ENCODE results near the gene METTL26.

METTL26 gene

DNA sequence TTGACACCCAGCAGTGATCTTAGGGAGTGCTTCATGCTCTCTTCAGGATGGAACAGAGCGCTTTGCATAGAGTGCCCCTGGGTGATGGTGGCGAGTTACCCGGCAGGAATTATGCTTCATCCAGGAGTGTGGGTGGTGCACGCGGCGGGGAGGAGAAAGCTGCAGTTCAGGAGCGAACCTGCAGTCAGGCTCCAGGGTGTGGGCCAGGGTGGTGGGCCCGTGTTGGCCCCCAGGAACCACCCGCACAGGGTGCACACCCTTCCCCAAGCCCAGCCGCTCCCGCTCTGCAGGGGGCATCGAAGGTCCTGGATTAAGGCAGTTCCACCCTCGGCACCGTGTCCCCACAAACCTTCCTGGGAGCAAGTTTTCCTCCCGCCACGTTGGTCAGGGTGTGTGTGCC is 42.3 kb downstream of the METTL26 start:
- DNase-seq, result no peak

GRCh38 chr16:593406-593805 is 42.7 kb downstream of the METTL26 start:
- DNase-seq, result peak; percentile 16

DNA sequence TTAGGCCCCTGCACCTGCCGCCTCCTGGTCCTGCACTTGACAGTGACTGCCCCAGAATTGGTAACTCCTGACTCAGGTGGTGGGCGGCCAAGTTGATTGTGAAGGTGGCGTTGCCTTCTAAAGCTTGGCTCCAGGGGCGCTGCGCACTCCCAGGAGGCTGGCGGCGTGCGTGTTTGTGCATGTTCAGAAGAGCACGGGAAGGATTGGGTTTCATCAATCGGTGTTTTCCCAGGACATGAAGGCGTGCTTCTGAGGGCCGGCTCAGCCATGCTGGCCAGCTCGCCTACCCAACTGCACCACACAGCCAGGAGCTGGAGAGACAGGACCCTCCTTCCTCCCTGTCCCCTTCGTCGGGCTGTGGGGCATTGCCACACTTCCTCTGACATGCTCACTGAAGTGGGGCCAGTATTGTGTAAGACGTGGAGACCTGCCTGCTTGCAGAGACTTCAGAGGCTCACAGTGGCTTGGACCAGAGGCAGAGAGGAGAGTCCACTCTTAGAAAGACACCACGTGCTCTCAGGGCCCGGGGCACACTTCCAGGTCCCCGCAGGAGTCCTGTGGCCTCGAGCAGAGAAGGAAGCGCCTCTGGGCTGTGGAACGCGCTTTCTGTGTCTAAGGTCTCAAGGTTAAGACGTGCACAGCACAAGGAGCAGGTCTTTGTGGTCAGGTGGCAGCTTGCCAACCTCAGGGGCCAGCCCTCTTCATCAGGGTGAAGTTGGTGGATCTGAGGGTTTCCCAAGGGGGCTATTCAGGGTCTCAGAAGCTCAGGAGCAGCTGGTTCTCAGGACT is 43.4 kb downstream of the METTL26 start:
- peak; percentile 68 for DNase-seq

GRCh38 chr16:591892-592517 is 44.1 kb downstream of the METTL26 start:
- DNase-seq, result no peak

- no peak for DNase-seq
Observed at GRCh38 chr16:591231-591630, 44.9 kb downstream of the METTL26 start.

DNA sequence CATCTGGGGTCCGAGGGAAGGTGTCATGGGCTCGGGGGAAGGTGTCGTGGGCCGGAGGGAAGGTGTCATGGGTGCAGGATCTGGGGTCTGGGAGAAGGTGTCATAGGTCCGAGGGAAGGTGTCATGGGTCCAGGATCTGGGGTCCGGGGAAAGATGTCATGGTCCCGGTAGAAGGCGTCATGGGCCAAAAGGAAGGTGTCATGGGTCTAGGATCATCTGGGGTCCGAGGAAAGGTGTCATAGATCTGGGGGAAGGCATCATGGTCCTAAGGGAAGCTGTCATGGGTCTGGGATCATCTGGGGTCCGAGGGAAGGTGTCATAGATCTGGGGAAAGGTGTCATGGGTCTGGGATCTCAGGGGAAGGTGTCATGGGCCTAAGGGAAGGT is 45.3 kb downstream of the METTL26 start:
- DNase-seq, result no peak

DNA sequence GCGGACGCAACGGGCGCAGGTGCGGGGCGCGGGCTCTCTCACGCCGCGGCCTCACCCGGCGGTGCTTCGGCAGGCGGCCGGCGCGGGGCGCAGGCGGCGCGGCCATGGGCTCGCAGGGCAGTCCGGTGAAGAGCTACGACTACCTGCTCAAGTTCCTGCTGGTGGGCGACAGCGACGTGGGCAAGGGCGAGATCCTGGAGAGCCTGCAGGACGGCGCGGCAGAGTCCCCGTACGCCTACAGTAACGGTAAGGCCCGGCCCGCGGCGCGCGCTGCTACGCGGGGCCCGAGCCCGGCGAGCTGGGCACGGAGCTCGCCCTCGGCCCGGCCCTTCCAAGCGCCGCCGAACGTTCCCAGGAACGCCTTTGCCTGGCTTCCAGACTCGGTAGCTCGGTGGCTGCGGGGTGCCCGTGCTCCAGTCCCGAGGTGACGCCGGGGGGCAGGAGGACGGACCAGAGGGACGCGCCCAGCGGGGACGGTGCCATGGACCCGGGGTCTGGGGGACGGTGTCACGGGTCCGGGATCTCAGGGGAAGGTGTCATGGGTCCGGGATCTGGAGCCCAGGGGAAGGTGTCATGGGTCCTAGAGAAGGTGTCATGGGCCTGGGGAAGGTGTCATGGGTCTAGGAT is 45.8 kb downstream of the METTL26 start:
- no peak for DNase-seq

GRCh38 chr16:589658-590187 is 46.4 kb downstream of the METTL26 start, which contains the start of gene RAB40C:
TSS of gene RAB40C (plus strand) at chr16:590066. CDS start at chr16:590292, 226 bp downstream.
- DNase-seq, result peak; percentile 79

DNA sequence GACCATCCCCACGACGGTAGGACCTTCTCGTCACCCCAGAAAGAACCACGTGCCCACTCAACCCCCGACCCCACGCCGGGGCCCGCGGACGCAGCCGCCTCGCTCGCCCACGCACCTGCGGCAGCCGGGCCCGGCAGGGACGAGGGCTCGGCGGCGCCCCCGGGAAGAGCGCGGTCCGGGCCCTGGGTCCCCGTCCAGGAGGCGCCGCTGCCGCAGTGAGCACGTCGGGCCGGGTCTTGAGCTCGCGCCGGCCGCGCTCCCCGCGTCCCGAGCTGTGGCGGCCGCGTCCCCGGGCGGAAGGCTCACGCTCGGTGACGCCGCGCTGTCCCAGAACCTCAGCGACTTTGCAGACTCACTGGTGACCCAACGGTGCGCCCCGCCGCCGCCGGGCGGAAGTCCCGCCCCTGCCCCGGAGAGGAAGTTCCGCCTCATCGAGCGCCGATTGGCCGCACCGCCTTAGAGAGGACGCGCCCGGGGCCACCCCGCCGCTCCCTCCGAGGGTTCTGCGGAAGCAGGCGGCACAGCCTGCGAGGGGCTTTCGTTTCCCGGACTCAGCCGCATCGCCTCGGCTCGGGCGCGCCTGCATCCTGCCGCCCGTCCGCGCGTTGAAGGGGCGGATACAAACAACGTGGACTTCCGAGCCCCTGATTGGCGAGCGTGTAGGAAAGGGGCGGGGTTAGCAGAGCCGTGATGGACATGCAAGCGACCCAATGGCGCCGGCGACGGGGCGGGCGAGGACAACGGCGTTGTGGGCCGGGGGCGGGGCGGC is 47.0 kb downstream of the METTL26 start:
- DNase-seq, result peak; percentile 75

- DNase-seq, result peak; percentile 7
Observed at GRCh38 chr16:588639-588888, 47.5 kb downstream of the METTL26 start.

- DNase-seq, result no peak
Observed at GRCh38 chr16:586645-587590, 49.2 kb downstream of the METTL26 start.

DNA sequence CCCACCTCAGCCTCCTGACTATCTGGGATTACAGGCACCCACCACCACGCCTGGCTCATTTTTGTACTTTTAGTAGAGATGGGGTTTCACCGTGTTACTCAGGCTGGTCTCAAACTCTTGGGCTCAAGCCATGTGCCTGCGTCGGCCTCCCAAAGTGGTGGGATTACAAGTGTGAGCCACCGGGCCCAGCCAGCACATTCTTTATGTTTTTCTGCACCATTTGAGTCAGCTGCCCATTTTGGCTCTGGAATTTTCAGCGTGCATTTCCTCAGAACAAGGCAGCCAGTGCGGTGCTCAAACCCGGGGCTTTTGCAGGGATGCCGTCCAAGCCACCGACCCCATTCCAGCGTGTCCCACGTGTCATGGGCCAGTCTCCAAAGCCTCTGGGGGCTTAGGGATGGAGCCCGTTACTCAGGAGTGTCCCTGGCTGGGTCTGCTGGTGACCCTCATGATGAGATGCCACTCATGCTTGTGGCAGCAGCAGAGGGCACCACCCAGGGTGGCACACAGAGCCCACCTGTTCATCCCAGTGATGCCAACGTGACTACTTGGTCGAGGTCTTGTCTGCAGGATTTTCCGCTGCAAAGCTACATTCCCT is 50.0 kb downstream of the METTL26 start:
- no peak for DNase-seq

DNA sequence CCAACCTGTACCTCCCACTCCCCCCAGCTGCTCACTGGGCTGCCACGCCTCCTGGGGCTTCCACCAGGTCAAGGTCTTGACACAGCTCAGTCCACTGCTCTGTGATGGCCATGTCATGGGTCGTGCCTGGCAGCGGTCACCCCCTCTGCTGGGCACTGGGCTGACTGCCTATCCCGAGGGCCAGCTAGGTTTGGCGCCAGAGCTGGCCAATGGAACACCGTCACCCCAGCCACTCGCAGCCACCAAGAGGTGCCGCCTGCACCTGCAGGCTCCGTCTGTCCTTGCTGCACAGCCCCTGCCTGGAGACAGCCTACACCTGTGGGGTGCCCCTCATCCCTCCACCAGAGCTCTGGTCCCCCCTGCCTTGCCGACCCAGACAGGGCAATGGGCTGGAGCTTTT is 50.8 kb downstream of the METTL26 start:
- peak; percentile 11 for DNase-seq
